Erythroblast (primary cell): ENCODE data around the gene ZBTB7C.

ENCODE experiments used
- GATA1 ChIP-seq: IDR thresholded peaks from 2 replicates; pipeline ENCODE4 v1.6.1; 2011; ENCODE audit warnings: low read depth, mild to moderate bottlenecking, control low read depth, low read length, moderate library complexity
- POLR2A ChIP-seq: IDR thresholded peaks from 2 replicates; pipeline ENCODE4 v1.6.1; 2011; ENCODE audit warnings: mild to moderate bottlenecking, low read length

GRCh38 chr18:48160622-48161021 lies 248.6 kb downstream of the ZBTB7C start:
- TF ChIP-seq POLR2A (no peak), GATA1 (no peak)
